Muscle of back (tissue), 13 donors: Measurements from ENCODE around the gene GABRQ. TPM values are rescaled to one million over a fixed set of nuclear protein-coding genes. Genes with fewer than 3 reads are reported as not detected.

Experiments
- DNase-seq, 3 donors: peaks; one replicate each; pipeline versions ENCODE4 v3.0.0 to v3.0.0-alpha.2; 2013
- long read RNA-seq, 9 donors: transcript quantifications; one replicate each; lab custom pipeline, GENCODE V29; 2026
- polyA plus RNA-seq, 10 donors: library from polyadenylated mRNA; unstranded; fragments of 120-200 nt; gene quantifications; one replicate each; pipeline ENCODE4 v1.2.1, GENCODE V29; 2013; ENCODE audit not compliant: insufficient read length in 10 of 10

The GABRQ gene
- 1 to 10 TPM; 1.1 to 2.2 (median 1.5) TPM for polyA plus RNA-seq
- long read RNA-seq, donor 1, result 0 reads
- long read RNA-seq, donor 2, result 0 reads
- long read RNA-seq, donor 3, result 0 reads
- long read RNA-seq, donor 4, result 0 reads
- long read RNA-seq, donor 5, result 0 reads
- long read RNA-seq, donor 6, result 0 reads
- long read RNA-seq, donor 7, result 0 reads
- long read RNA-seq, donor 8, result 0 reads
- long read RNA-seq, donor 9, result 0 reads

DNA sequence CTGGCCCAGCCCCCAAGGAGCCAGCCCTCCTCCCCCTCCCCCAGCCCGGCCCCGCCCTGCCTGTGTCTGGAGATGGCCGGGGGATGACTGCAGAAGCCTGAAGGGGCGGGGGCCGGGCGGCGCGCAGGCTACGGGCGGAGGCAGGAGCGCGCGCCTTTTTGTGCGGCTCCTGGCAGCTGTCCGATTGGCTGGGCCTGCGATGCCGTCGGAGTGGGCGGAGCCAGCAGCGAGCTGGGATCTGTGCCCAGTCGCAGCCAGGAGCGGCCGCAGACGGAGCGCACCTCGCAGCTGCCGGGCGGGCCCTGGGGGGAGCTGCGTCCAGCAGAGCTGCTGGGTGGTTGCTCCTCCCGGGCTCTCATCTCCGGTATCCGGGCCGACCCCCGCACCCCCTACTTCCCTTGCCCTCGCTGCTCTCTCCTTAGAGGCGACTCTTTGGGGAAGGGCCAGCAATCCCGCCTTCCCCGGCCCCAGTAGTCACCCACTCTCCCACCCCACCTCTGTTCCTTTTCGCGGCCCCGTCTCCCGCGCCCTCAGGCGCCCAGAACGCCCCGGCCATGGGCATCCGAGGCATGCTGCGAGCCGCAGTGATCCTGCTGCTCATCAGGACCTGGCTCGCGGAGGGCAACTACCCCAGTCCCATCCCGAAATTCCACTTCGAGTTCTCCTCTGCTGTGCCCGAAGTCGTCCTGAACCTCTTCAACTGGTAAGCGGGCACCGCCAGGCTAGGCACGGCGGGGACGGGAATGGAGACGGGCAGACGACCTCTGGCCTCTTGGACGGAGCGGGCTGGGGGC, at the start of gene GABRQ:
GABRQ (plus strand) TSS at position 247 of the 794 bp plus-strand sequence; CDS start at position 555, 308 bp downstream.
- peak; percentile 38 to 83 (median 76) for DNase-seq

DNA sequence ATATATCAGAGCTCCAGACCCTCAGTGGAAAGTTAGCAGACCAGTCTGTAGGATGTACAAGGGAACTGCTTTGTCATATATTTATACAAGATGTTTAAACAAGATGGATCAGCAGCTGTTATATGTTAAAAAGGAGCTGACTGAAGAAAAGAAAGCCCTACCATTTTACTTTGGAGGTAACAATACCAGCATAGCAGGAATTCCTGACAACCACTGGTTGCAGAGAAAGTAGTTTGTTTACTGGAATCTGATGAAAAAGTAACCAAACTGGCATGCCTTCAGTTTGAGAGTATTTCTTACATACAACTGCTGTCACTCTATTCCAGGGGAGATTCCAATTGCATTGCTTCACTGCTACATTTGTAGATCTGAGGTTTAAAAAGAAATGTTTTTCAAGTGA, 49.5 kb upstream of the GABRQ start:
- no peak for DNase-seq

DNA sequence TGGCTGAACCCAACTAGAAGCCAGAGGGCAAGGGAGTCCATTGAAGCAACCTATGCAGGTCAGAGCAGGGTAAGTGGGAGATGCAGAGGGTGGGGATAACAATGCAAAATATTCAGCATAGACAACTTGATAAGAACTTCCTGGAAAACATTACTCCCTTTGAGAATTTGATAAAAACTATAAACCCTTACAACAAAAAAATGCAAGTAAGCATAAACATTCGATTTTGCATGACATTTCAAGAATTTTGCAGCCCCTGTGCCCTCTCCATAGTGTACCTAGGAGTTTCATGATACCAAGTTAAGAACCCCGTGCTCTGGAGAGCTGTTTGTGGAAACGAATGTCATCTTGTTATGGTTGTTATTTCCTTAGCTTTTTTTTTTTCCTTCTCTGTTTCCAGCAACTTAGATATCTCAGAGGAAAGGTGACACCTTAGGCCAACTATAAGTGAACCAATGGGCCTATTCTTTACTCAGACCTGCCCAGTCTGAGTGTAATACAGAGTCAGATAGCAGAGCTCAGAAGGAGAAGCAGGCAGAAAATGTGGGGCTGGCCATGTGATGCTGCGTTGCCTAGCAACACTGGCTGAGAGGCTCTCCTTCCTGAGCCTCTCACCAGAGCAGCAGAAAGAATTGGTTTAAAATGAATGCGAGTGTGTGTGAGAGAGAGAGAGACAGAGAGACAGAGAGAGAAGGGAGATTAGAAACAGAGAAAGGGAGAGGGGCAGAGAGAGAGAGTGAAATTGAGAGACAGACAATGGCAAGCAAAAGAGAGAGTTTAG, 36.7 kb upstream of the GABRQ start:
- DNase-seq, result peak in 1 of 3 donors; percentile 8

DNA sequence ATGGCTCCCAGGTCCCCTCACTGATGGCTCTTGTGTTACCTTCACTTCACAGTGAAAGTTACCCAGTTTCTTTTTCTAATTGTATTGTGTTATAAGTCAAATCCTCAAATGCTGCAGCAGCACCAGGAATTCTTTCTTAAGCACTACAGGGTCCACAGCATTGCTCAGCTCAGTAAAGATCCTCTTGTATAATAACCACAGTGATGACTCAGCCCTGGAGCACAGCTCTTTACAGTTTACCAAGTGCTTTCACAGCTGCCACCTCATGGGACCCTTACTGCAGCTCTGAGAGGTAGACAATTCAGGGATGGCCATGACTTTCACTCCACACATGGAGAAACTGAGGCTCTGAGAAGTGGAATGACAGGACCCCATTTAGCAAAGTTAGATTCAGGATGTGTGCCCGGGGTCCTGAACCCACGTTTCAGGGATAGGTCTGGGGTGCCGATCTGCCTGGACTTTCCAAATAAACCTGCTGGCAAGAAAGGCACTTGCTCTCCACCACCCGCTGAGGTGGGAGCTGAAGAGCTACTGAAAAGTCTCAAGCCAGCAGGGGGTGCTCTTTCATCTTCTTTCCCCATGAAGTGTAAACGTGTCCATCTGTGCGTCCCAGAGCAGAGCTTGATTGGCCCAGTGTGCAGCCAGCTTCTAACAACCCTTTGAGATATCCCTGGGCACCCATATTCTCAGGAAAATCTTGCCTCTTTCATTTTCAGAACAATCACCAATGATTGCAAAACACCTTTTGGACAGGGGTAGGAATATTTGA, 35.7 kb upstream of the GABRQ start:
- DNase-seq, result no peak

DNA sequence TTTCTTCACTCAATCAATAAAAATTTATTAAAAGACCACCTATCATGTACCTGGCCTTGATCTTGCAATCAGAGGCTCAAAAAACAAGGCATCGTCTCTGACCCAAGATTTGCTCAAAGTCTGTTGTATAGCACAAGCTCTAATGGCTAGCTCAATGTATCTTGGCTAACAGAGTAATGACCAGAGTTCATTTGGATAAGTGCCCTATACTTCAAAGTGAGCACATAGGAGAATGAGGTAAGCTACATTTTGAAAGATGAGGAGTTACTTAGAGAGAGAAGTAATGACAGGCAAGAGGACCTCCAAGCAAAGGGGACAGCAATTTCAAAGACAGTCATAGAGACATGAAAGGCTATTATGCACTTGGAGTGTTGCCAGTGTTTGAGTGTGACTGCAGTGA, 22.9 kb upstream of the GABRQ start:
- DNase-seq, result no peak

DNA sequence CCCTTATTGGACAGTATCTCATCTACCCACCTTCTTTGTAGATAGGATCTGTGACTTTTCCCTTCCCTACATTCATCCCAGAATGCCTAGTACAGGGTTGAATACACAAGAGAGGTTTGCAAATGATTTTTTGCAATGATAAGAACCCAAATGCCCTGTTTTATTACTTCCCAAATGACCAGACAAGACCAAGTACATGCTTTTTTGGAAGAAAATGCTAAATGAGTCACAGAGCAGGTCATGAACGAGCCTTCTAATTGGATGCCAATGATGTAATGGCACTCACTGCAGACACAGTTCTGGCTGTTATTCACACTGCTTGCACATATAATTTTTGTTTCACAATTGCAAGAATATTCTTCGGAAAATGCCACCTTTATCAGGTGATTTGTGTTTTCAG, 17.8 kb upstream of the GABRQ start:
- DNase-seq, result no peak

DNA sequence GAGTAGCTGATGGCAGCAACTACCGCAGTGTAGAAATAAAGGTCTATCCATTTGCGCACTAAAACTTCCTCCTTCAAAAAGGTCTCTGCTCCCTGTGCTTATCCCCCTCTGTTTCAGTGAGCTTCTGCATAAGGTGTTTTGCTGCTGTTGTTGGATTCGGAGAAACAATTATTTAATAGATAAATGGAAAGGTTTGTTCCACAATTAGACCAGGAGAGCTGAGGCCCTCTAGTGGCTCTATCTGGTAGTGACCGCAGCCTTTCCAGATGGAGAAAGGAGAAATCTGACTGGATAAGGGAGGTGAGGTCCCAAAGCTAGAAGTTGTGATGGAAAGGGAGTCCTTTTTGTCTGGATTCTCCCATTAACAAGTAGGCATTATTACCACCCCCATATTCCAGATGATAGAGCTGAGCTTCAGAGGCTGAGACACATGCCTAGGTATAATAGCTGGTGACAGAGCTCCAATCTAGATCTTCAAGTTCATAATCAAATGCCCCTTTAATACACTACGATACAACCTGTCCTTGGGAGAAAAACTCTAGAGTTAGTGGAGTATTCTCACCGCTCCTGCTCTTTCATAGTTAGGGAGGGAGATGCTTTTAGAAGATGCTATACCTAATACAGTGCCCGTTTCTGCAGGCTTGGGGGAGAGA, 5.1 kb upstream of the GABRQ start:
- DNase-seq, result peak; percentile 19 to 61 (median 44)

DNA sequence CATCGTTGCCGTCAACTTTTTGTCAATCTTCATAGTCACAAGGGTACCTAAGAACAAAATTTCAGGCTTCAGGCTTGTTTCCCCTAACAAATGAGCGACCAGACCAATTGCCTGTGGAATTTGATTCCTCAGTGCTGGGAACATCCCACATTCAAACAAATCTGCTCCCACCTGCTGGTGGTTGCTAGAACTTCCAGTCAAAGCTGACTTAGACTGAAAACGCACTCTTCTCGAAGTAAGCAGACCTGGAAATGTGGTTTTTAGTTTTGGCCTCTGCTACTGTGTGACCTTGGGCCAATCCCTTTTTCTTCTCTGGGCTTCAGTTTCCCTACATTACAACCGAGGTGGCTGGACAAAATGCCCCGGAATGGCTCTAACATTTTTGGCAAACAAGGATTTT, 1.8 kb upstream of the GABRQ start:
- DNase-seq, result peak; percentile 31 to 73 (median 52)

DNA sequence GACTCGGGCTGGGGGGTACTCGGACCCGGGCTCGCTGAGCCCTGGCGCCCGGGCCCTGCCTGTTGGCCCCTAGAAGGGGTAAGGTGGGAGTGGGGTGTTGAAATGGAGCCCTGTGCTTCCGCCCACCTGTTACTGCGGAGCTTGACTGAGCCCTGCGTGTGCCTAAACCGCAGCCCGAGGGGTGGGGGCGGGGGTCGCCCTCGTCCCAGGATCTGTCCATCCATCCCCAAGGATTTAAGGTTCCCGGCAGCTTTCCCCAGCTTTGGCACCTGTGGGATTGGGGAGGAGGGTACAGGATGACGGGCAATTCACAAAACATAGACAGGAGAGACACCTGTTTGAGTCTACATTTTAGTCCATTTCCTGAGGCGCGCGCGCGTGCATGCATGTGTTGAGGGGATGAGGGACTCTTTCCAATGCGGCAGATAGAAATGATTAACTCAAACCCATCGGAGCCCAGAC, 779 bp downstream of the GABRQ start:
- peak in 1 of 3 donors; percentile 22 for DNase-seq

DNA sequence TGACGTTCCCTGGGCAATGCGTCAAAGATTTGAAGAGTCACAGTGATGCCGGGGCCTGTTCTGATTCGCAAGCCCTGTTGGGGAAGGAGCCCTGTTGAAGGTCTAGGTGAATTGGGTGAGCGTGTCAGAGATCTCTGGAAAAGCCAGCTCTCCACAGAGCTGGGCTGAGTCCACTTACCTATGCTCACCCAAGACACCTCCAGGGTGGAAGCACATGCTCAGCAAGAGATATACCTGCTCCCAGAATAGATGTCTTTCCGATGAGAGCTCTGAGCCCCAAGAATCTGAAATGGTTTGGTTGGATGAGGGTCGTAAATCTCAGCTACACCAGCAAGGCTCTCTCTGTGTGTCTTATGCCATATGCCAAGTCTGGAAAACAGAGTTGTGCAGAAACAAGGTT, 1.7 kb downstream of the GABRQ start:
- DNase-seq, result no peak

DNA sequence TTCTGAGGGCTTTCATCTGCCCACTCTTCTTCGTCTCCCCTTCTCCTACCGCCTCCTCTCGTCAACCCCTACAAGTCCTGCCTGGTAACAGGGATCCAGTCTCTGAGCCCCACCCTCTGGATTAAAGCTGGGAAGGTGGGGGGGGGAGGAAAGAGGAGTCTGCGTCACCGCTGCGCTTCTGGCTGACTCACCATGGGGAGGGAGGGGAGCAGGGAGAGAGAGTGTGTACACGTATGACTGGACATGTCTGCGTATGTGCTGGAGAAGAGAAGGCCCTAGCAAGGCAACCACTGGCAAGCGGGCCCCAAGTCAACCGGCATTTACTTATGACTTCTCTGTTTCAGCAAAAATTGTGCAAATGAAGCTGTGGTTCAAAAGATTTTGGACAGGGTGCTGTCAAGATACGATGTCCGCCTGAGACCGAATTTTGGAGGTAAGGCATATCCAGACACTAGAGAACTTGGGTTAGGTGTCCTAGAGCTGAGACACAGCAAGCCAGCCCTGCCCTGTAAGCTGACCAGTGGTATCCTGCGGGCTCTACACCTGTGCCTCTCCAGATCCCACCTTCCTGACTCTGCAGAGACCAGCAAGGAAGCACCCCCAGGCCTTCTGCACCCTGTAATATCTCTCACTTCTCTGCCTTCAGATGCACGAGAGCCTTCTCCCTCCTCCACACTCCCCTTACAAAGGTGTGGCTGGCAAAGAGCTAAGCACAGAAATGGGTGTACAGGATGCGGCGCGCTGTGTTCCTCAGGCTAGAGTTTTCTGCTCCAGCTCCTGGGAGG, 2.5 kb downstream of the GABRQ start:
- peak in 1 of 3 donors; percentile 12 for DNase-seq

DNA sequence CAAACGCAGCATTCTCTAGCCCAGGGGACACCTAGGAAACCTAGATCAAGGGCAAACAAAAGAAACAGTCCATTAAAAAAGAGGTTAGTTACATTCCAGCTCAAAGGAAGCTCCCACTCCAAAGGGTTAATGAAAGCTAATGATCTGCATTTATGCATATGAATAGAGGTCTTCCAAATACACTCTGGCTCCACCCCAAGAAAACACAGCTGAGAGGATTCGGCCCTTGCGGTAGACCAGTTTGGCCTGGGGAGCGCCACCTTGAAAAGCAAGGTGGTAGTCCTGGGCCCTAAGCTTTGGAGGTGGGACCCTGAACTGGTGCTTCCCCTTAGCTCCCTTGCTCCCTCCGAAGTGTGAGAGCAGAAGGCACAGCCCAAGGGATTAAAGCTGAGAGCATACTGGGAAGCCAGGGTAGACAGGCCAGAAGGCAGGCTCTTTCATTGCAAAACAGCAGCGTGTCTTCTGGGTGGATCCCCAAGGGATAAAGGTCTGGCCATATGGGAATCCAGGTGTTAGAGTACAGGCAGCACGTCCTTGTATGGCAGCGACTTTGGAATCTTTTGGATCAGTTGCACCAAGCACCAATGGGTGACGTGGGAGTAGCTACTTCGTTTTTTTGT, 3.7 kb downstream of the GABRQ start:
- DNase-seq, result no peak

DNA sequence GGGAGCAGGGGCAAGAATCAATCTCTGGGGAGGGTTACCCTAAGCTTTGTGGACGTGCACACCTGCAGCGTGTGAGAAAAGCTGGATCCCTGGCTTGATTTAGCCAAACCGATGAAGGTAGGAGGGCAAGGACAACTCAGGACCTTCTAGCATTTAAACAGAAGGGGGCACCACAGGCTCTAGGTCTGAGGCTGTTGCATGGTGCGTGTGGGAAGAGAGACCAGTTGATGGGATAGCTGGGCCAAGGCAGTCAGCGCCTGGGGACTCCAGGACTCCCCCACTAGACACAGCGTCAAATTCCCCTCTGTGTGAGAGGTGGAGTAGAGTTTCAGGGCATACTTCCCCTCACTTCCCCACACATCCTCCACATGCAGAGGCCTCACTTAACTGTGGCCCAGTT, 4.3 kb downstream of the GABRQ start:
- peak in 1 of 3 donors; percentile 26 for DNase-seq

DNA sequence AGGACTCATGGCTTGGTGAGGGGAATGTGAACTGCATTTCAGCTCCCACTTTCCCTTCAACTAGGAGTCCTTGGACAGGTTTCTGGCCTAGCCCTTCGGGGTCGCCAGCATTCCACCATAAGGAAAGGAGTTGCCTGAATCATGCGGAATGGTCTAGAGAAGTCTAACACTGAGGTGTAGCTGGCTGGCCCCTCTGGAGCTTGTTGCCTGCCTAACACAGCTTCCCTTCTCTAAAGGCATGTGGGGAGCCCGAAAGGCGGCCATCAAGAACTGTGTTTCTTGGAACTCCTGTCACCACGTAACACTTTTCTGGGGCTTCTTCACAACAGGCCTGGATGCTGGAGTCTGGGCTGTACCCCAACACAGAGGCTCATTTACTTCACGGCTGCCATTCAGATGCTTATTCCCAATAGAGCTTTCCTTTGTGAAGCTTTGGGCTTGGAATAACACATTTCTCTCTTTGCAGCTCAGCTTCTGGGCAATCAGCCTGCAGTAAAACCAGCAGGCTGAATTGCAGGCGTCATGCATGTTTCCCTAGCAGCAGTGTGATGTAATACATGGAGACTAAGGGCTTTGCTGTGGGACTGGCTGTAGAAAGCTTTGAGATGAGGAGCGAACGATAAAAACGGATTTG, 5.4 kb downstream of the GABRQ start:
- DNase-seq, result peak in 2 of 3 donors; percentile 16 to 45

DNA sequence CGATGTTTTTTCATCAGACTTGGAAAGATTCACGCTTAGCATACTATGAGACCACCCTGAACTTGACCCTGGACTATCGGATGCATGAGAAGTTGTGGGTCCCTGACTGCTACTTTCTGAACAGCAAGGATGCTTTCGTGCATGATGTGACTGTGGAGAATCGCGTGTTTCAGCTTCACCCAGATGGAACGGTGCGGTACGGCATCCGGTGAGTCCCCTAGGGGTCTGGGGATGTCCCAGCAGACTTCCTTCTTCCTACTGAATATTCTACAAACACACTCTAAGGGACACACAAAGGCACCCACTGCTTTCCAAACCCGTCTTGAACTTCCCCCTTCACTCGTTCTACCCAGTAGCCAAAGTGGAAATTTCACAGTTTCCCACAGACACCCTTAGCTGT, 9.3 kb downstream of the GABRQ start:
- no peak for DNase-seq

DNA sequence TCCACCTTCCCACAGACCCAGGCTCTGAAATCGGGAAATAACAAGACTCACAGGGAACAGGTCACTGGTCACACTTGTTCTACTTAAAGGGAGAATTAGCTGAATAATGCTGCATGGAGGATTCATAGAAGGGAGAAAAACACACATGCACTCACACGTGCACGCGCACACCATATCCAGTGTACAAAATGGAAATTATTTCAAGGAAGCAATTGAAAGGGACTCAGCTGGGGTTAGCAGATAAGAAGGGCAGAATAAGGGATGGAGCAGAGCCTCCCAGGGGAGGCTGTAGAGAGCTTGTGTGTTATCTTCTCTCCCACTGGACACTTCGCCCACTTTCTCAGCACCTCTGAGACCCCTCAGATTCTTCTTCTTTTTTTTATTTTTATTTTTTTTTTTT, 10.3 kb downstream of the GABRQ start:
- no peak for DNase-seq

DNA sequence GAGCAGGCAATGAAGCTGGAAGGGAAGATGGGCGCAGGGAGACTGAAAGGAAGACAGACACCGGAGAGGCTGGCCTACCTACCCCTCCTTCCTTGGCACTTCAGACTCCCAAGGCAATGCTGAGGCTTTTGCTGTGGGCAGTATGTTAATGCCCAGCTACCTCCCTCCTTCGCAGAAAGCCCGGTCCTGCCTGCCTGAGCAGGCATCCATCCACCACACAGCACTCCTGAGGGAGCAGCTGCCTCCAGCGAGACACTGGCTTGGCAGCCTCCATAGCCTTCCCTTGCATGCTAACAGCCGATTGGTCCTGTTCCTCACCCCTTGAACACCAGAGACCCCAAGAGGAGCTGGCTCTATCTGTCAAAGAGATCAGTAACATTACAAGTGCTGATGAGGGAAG, 14.4 kb downstream of the GABRQ start:
- DNase-seq, result no peak

DNA sequence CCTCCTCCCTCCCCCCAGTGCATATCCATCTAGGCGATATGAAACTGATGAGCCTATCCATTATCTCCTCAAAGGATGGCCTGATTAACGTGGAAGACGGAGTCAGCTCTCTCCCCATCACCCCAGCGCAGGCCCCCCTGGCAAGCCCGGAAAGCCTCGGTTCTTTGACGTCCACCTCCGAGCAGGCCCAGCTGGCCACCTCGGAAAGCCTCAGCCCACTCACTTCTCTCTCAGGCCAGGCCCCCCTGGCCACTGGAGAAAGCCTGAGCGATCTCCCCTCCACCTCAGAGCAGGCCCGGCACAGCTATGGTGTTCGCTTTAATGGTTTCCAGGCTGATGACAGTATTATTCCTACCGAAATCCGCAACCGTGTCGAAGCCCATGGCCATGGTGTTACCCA, 14.8 kb downstream of the GABRQ start:
- DNase-seq, result no peak

DNA sequence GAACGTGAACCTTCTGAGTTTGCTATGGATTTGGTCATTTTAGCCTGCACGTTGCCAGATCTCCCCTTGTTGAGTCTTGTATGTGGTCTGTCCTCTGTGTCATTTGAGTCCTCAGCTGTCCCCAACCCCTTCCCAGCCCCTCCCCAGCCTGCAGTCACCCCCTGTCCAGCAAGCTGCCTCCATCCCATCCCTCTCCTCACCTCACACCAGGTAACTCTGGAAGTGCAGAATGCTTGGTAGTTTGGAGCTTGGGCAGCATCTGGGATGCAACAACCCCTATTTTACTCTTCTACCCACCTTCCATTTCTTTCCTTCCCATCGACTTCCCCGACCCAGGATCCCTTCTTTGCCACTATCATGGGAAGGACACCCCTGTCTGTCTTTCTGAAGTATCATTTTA, 18.4 kb downstream of the GABRQ start:
- DNase-seq, result no peak
